ENCODE results near the gene HBE1. TPM values are rescaled to one million over a fixed set of nuclear protein-coding genes. Genes with fewer than 3 reads are reported as not detected.

Gene HBE1
- total and polyA plus RNA-seq, 2 of the 4 experiments (the other 2 are of a cell fraction): 3.2 to 12.7 TPM

- no peak overlapping the region for H2AFZ ChIP-seq (replicated peaks; ENCODE audit: low read length, poor library complexity)
- H3K4me2 ChIP-seq (ENCODE audit: low read depth, low read length): no peak overlapping the region
- peak overlapping the region; percentile 77 for H3K23ac ChIP-seq (ENCODE audit: low read depth, low read length)
- peak overlapping the region; percentile 99 for H2BK5ac ChIP-seq (ENCODE audit: low read depth, low read length, poor library complexity, severe bottlenecking)
- no peaks in the 10 kb centered on the region for H4K20me1 ChIP-seq (ENCODE audit: insufficient read depth, low read length)
- H2BK120ac ChIP-seq (ENCODE audit: low read depth, low read length): peak overlapping the region; percentile 97
- dilution Hi-C loops (cut with HindIII; ENCODE audit: low sequenced_read_pairs, unreplicated experiment) (no loop called here), in situ Hi-C loops (cut with MboI; ENCODE audit: low sequenced_read_pairs) (loop anchor here (10.0 kb wide), 1 partner anchor 76 kb away; no protein-coding TSS in a partner anchor), intact Hi-C loops (cut with micrococcal nuclease) (loop anchor here (2.0 kb wide), 1 partner anchor 162 kb away; no protein-coding TSS in a partner anchor)
- H2AK9ac ChIP-seq (replicated peaks; ENCODE audit: low read depth, low read length, poor library complexity): peak overlapping the region; percentile 67
- BruUV-seq (replicated peaks): no TSS peak
- peak overlapping the region; percentile 87; the same call in 2 of the 3 replicates for H2BK15ac ChIP-seq (ENCODE audit: low read depth, low read length)
- WGBS, 2 experiments (ENCODE audit: extremely low coverage in 2 of 2, insufficient read length in 1 of 2): 80% methylated on average over 1 of the region's 7 CpGs; no CpG with 5 or more reads in 1 of the 2 experiments
- POLR2A ChIA-PET (ENCODE audit: unreplicated experiment): interaction anchor here (0.6 to 1.7 kb wide), 2 partner anchors 76 to 395 kb away, joined by 4 to 6 read pairs; no protein-coding TSS in a partner anchor
- H4K8ac ChIP-seq (ENCODE audit: low read depth in 2 of 2, low read length in 2 of 2): peak overlapping the region; percentile 88 to 93; a peak in 3 of 4 replicates
- peak overlapping the region; percentile 89 for H2BK20ac ChIP-seq (ENCODE audit: low read depth, low read length)
- H4K91ac ChIP-seq (ENCODE audit: insufficient read depth, low read depth, low read length): peak overlapping the region; percentile 97
- peak; percentile 80 for DNase-seq
- peak overlapping the region; percentile 96 for H4K5ac ChIP-seq (ENCODE audit: low read depth, low read length)
- H3K27me3 ChIP-seq (ENCODE audit: control insufficient read depth, insufficient read depth, low read length): no peaks in the 10 kb centered on the region
- H3K27ac ChIP-seq (ENCODE audit: insufficient read depth, low read length): peak overlapping the region; percentile 85; the same call in 1 of the 2 replicates
- H3K18ac ChIP-seq (ENCODE audit: low read depth, low read length): peak overlapping the region; percentile 99
- ATAC-seq (ENCODE audit: low read depth): peak; percentile 97
- H3K9ac ChIP-seq (ENCODE audit: low read depth, low read length): peak overlapping the region; percentile 27; the same call in 1 of the 2 replicates
- no peaks in the 10 kb centered on the region for H3K36me3 ChIP-seq (ENCODE audit: control insufficient read depth, insufficient read depth, low read length)
- H2AK5ac ChIP-seq (ENCODE audit: low read depth, low read length): peak overlapping the region; percentile 74; the same call in 1 of the 2 replicates
- 0 out of 2 replicates have a peak, but pooled peaks have one; percentile 15 for TF ChIP-seq MAFK (IDR thresholded peaks at IDR 0.05; ENCODE audit: low read depth, low read length)
- 0 out of 2 replicates have a peak, but pooled peaks have one; percentile 20 for TF ChIP-seq MAZ (IDR thresholded peaks at IDR 0.05; ENCODE audit: borderline replicate concordance, low read depth, low read length)
- TF ChIP-seq NFE2L2 (IDR thresholded peaks at IDR 0.05; ENCODE audit: low read depth, low read length): no peak
- peak overlapping the region; percentile 83; the same call in 1 of the 2 replicates for H3K56ac ChIP-seq (ENCODE audit: extremely low read depth, insufficient read depth, low read length)
- H3K4me3 ChIP-seq (ENCODE audit: insufficient read depth, low read depth, low read length): no peak overlapping the region
- H3K14ac ChIP-seq (replicated peaks; ENCODE audit: low read depth, low read length): peak overlapping the region; percentile 46
- H3K4ac ChIP-seq (ENCODE audit: low read depth, low read length): peak overlapping the region; percentile 90
- CTCF ChIA-PET: no interaction called here
- H3K9me3 ChIP-seq (ENCODE audit: control insufficient read depth, insufficient read depth, low read length): no peaks in the 10 kb centered on the region
- H3K4me1 ChIP-seq (ENCODE audit: control insufficient read depth, insufficient read depth, low read length): peaks cover 11% of the 10 kb centered on the region; the same call in 1 of the 2 replicates
- no peaks in the 10 kb centered on the region for H3K79me1 ChIP-seq (ENCODE audit: low read depth in 1 of 2, low read length in 2 of 2)
- H3K9me1 ChIP-seq (ENCODE audit: insufficient read depth, low read length): no peaks in the 10 kb centered on the region; the same call in 1 of the 2 replicates
These were observed 18.6 kb upstream of the HBE1 start for GRCh38 chr11:5288108-5288905.
